ENCODE data around the gene PDRG1.
"Not testable (repeated sequence)": the region's sequence is repeated elsewhere in the genome, so short reads cannot be mapped to it uniquely, and the experiment has no call there.

The PDRG1 gene

GRCh38 chr20:31966991-31967655 lies 15.3 kb upstream of the PDRG1 start:
- peak; percentile 66 for DNase-seq

DNA sequence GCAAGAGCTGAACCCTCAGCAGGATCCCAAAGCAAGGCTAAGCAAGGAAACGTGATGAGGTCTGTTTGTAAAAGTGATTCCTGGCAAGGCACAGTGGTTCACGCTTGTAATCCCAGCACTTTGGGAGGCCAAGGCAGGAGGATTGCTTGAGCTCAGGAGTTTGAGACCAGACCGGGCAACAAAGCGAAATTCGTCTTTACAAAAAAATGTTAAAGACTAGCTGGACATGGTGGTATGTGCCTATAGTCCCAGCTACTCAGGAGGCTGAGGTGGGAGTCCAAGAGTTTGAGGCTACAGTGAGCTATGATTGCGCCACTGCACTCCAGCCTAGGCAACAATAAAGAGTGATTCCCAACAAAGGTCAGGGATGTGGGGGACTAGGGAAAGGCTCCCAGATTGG lies 12.0 kb upstream of the PDRG1 start:
- DNase-seq, result no peak

DNA sequence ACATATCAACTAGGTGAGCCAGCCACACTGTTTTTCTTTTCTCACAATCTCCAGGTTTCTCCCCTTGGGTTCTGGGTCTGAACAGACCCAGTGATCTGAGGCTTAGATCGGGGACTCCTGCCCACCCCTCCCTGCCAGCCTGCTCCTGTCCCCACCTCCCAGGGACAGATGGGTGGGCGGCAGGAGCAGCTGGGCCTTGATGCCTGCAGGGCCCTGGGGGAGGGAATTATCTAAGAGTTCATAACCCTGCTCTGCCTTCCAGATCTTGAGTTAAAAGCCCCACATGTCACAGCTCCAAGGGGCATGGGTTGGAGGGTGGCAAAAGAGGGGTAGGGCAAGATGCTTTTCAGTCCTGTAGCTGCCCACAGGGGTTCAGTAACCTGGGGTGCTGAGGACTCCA lies 10.9 kb upstream of the PDRG1 start:
- no peak for DNase-seq

GRCh38 chr20:31956556-31957526 lies 5.0 kb upstream of the PDRG1 start:
- DNase-seq, result no peak

- no peak for DNase-seq
These were observed 2.7 kb upstream of the PDRG1 start for GRCh38 chr20:31954500-31954899.

- no peak for DNase-seq
These were observed 1.8 kb upstream of the PDRG1 start for GRCh38 chr20:31953556-31954148.

GRCh38 chr20:31951203-31951529 lies 680 bp downstream of the PDRG1 start:
- DNase-seq, result no peak

- no peak for DNase-seq
These were observed 1.8 kb downstream of the PDRG1 start for GRCh38 chr20:31949877-31950646.

DNA sequence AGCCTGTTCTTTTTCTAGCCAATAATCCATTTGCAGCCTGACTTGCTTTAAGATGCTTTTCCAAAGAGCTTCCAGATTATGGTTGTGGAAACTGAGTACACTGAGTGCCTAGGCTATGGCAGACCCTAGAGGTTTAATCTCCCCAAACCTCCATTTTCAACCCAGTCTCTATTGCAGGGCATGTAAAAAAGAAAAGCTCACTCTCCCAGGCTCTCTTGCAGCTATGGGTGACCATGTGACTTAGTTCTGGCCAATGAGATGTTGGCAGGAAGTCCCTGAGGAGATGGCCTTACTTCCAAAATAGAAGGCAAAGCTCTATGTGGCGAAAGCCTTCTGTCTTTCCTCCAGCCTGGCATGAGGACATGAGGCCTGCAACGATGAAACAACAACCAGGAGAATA lies 3.8 kb downstream of the PDRG1 start:
- no peak for DNase-seq

DNA sequence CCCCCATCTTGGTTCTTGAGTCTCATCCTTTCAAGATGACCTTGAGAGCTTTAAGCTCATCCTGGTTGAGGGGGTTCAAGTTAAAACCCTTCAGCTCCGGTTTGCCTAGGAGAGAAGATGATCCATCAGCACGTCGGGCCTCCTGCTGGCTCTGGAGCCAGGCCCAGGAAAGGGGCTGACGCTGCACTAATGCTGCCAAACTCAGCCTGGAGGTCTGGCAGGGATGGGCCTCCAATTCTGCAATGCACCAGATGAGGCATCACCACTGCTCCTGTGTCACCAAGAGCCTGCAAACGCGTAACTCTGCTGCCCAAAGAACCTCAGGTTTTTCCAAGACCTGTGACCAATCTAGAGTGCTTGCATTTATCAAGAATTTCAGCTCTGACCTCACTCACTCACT lies 6.1 kb downstream of the PDRG1 start:
- DNase-seq, result no peak

DNA sequence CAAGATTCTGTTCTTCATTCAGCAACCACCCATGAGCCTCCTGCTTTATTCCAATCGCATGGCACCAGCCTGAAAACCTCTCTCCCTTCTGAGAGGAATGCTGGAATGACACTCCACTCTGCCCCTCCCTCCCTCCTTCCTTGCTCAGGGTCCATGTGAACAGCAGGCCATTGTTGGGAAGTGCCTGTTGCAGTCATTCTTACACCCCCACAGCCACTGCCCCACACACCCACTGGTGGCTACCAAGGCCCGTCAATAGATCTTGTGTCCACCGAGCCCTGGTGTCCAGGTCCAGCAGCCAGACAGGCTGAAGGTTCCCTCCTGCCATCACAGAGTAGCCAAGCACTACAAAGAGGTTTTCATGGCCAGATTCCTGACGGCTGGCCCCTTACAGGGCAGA lies 6.5 kb downstream of the PDRG1 start:
- no peak for DNase-seq

DNA sequence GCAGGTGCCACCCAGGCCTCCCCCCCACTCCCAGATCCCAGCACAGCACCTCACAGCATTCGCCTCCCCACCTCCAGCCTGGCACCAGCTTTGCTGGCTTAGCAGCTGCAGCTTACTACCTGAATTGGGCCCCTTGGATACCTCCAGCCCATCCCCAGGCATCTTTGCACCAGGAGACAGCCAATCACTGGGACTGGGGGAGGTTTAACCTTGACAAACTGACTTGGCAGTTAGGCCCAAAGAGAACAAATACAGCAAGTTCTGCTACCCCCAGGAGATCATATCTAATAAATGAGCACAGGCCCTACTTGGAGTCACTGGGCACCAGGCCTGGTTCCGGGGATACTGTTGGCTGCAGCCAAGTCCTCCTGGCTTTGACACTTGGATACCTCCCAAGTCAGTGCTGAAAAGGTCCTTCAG lies 8.8 kb downstream of the PDRG1 start:
- no peak for DNase-seq

- no peak for DNase-seq
These were observed 12.2 kb downstream of the PDRG1 start for GRCh38 chr20:31939661-31940060.

- DNase-seq, result no peak
These were observed 14.0 kb downstream of the PDRG1 start for GRCh38 chr20:31937820-31938219.

- no peak for DNase-seq
These were observed 15.4 kb downstream of the PDRG1 start for GRCh38 chr20:31936420-31936819.

DNA sequence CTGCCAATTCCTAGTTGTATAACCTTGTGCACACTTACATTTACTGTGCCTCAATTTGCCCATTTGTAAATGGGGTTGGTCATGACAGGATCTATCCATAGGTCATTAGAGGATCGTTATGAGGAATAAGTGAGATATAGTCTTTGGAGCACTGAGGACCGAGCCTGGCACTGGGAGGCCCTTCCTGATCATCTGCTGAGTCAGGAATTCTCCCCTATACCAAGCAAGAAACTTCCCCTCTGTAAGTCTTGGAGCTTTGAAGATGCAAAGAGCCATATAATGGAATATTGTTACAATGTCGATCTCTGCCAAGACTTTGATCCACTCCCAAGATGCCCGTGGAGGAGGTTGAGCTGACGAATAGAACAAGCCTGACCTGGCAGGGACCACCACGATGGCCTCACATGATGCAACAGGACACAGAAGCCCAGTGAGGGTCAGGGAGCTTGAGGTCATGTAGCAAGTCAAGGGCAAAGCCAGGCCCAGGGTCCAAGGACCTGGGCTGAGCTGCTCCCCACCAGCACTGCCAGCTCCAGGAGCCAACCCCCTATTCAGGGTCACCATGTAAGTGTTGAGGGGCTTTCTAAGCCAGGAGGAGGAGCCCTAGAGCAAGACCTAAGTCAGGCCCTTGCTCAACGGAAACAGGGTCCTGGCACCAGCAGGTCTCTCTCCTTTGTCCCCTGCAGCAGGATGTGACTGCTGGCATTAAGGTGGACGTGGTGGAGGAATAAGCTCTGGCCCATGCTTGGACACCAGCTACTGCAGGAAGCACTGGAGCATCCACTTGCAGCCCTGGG lies 16.7 kb downstream of the PDRG1 start:
- no peak for DNase-seq

- DNase-seq, result no peak
These were observed 17.4 kb downstream of the PDRG1 start for GRCh38 chr20:31934491-31934890.

DNA sequence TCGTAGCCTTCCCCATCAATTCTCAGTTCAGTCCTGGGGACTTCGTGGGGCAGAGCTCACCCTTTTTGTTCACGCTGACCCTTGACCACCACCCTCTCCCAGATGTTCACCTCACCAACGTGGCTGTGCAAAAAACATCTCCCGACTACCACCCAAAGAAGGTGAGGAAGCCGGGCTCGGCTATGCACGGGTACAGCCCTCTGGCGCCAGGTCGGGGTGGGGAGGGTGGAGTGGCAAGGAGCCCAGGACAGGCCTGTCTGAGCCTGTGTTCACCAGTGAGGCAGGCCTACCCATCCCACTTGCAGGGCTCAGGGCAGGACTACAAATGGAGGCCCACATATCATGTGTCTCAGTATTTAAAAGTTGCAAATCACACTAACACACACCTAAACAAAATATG lies 18.1 kb downstream of the PDRG1 start:
- DNase-seq, result no peak

DNA sequence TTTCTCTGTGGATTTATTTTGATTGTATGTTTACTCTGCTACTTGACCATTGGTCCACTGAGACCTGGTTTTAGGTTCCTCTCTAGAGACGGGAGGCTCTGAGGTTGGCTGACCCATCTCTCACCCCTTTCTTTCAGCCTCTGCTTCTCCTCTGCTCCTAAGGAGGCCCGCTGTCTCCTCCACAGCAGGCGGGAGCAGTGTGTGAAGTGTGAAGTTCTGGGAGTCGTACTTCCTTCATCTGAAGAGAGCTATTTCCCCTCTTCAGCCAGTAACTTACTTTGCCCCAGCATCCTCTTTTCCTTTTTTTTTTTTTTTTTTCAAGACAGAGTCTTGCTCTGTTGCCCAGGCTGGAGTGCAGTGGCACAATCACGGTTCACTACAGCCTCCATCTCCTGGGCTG lies 21.1 kb downstream of the PDRG1 start:
- no peak for DNase-seq

- not testable (repeated sequence) for DNase-seq
These were observed 22.2 kb downstream of the PDRG1 start for GRCh38 chr20:31929631-31930030.

DNA sequence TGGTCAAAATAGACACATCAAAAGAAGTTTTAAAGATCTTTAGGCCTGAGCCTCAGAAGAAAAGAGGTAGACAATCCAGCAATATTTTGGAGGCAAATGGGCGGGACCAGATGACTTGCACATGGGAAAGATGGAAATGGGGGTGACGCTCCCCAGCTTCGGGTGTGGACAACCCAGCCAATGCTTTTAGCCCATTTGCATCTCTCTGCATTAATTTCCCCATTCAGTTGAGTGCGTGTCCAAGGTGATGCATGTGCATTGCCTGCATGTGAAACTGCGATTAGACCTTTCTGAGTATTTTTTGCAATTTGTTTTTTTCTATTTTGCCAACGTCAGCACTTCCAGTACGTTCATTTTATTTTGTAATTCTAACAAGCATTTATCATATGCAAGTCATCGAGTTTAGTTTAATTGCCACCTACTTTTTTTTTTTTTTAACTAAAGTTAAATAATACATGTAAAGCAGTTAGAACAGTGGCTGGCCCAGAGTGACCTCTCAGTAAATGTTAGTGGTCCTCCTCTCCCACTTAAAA lies 24.2 kb downstream of the PDRG1 start:
- no peak for DNase-seq

GRCh38 chr20:31926493-31926892 lies 25.4 kb downstream of the PDRG1 start:
- DNase-seq, result no peak
